Esophagus squamous epithelium (tissue), 4 donors: ENCODE results near the gene NDUFA5.
"Not testable (repeated sequence)": the region's sequence is repeated elsewhere in the genome, so short reads cannot be mapped to it uniquely, and the experiment has no call there.

ENCODE experiments used
- POLR2A ChIP-seq, 4 donors: fragments of 450-650 bp; IDR thresholded peaks; one replicate each; pipeline ENCODE4 v1.6.1; 2017; ENCODE audit warnings: antibody characterized with exemption in 4 of 4, mild to moderate bottlenecking in 4 of 4, moderate library complexity in 3 of 4
- TF ChIP-seq, protein P1 (sequence below), 6 experiments: fragments of 450-650 bp in 4 of 6; fragments of 200-600 bp in 2 of 6; sonication (generic) in 2 of 6; IDR thresholded peaks; one replicate each; pipeline ENCODE4 v1.5.1; 2016 to 2019; ENCODE audit warnings: antibody characterized with exemption in 6 of 6, mild to moderate bottlenecking in 4 of 6, moderate library complexity in 4 of 6

DNA sequence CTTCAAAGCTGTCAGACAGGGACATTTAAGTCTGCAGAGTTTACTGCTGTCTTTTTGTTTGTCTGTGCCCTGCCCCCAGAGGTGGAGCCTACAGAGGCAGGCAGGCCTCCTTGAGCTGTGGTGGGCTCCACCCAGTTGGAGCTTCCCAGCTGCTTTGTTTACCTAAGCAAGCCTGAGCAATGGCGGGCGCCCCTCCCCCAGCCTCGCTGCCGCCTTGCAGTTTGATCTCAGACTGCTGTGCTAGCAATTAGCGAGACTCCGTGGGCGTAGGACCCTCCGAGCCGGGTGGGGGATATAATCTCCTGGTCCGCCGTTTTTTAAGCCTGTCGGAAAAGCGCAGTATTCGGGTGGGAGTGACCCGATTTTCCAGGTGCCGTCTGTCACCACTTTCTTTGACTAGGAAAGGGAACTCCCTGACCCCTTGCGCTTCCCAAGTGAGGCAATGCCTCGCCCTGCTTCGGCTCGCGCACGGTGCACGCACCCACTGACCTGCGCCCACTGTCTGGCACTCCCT lies 29.8 kb downstream of the NDUFA5 start:
- TF ChIP-seq, protein P1, sequence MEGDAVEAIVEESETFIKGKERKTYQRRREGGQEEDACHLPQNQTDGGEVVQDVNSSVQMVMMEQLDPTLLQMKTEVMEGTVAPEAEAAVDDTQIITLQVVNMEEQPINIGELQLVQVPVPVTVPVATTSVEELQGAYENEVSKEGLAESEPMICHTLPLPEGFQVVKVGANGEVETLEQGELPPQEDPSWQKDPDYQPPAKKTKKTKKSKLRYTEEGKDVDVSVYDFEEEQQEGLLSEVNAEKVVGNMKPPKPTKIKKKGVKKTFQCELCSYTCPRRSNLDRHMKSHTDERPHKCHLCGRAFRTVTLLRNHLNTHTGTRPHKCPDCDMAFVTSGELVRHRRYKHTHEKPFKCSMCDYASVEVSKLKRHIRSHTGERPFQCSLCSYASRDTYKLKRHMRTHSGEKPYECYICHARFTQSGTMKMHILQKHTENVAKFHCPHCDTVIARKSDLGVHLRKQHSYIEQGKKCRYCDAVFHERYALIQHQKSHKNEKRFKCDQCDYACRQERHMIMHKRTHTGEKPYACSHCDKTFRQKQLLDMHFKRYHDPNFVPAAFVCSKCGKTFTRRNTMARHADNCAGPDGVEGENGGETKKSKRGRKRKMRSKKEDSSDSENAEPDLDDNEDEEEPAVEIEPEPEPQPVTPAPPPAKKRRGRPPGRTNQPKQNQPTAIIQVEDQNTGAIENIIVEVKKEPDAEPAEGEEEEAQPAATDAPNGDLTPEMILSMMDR (IDR thresholded peaks at IDR 0.05), result not testable (repeated sequence)
- not testable (repeated sequence) for TF ChIP-seq POLR2A (IDR thresholded peaks at IDR 0.05)
